WTC11 (cell line): ENCODE results near the gene UGP2. TPM values are rescaled to one million over a fixed set of nuclear protein-coding genes. Genes with fewer than 3 reads are reported as not detected.

Source experiments
- ATAC-seq: fragments of 200-7000 bp; cut with Tn5 transposase; 2 replicates; pipeline ENCODE4 v1.10.0; 2021; ENCODE audit warnings: mild to moderate bottlenecking, moderate library complexity
- CTCF ChIA-PET: fragments of 300-600 bp; sonication (Branson Sonifier 250); formaldehyde crosslinking; loops from one replicate; lab custom pipeline; 2021; ENCODE audit warnings: antibody characterized with exemption; lab: Charles Lee
- POLR2A ChIA-PET: fragments of 350-600 bp; sonication (Branson Sonifier 250); formaldehyde crosslinking; loops from one replicate; lab custom pipeline; 2021; ENCODE audit warnings: antibody characterized with exemption; lab: Charles Lee
- DNase-seq: peaks from one replicate; pipeline ENCODE4 v3.0.0; 2021; ENCODE audit warnings: low spot score
- H3K27ac Mint-ChIP-seq: 2 replicates; pipeline ENCODE4 v1.8.0; 2021; ENCODE audit warnings: mixed read lengths
- H3K27me3 Mint-ChIP-seq: 2 replicates; pipeline ENCODE4 v1.8.0; 2021; ENCODE audit warnings: low read depth, mild to moderate bottlenecking, moderate library complexity, mixed read lengths
- H3K36me3 Mint-ChIP-seq: 2 replicates; pipeline ENCODE4 v1.8.0; 2021; ENCODE audit warnings: mixed read lengths
- H3K4me1 Mint-ChIP-seq: 2 replicates; pipeline ENCODE4 v1.8.0; 2022; ENCODE audit warnings: mixed read lengths
- H3K4me3 Mint-ChIP-seq: 2 replicates; pipeline ENCODE4 v1.8.0; 2021; ENCODE audit warnings: mild to moderate bottlenecking, moderate library complexity, mixed read lengths
- H3K9me3 Mint-ChIP-seq: 2 replicates; pipeline ENCODE4 v1.8.0; 2021; ENCODE audit warnings: mixed read lengths
- ATF1 ChIP-seq: sonication (generic); formaldehyde crosslinking; IDR thresholded peaks from 2 replicates; pipeline ENCODE4 v1.8.1; 2023; ENCODE audit warnings: mild to moderate bottlenecking, moderate library complexity, missing genetic modification reagents
- CREB1 ChIP-seq: sonication (generic); formaldehyde crosslinking; IDR thresholded peaks from 2 replicates; pipeline ENCODE4 v1.8.0; 2023; ENCODE audit warnings: mild to moderate bottlenecking, missing genetic modification reagents
- FOXK1 ChIP-seq: sonication (generic); formaldehyde crosslinking; IDR thresholded peaks from 2 replicates; pipeline ENCODE4 v1.8.0; 2022; ENCODE audit warnings: mild to moderate bottlenecking, moderate library complexity, missing genetic modification reagents
- GABPB1 ChIP-seq: sonication (generic); formaldehyde crosslinking; IDR thresholded peaks from 2 replicates; pipeline ENCODE4 v1.8.1; 2023; ENCODE audit warnings: mild to moderate bottlenecking, missing genetic modification reagents
- GRHL2 ChIP-seq: fragments of 250-450 bp; sonication (Bioruptor Pico); IDR thresholded peaks from 2 replicates; pipeline ENCODE4 v1.8.0; 2022; ENCODE audit warnings: mild to moderate bottlenecking, moderate library complexity; ENCODE audit not compliant: insufficient replicate concordance, severe bottlenecking
- KAT7 ChIP-seq: sonication (generic); formaldehyde crosslinking; IDR thresholded peaks from 2 replicates; pipeline ENCODE4 v1.8.1; 2023; ENCODE audit warnings: missing genetic modification reagents, mild to moderate bottlenecking, borderline replicate concordance
- PRRX2 ChIP-seq: fragments of 250-450 bp; sonication (Bioruptor Pico); IDR thresholded peaks from 2 replicates; pipeline ENCODE4 v1.8.0; 2021; ENCODE audit warnings: mild to moderate bottlenecking
- RELA ChIP-seq: sonication (generic); formaldehyde crosslinking; IDR thresholded peaks from 2 replicates; pipeline ENCODE4 v1.8.1; 2022; ENCODE audit warnings: missing genetic modification reagents, mild to moderate bottlenecking, borderline replicate concordance
- SMAD3 ChIP-seq: sonication (generic); formaldehyde crosslinking; IDR thresholded peaks from 2 replicates; pipeline ENCODE4 v1.8.0; 2022; ENCODE audit warnings: missing genetic modification reagents, mild to moderate bottlenecking, borderline replicate concordance
- SMAD4 ChIP-seq: sonication (generic); formaldehyde crosslinking; IDR thresholded peaks from 2 replicates; pipeline ENCODE4 v1.8.0; 2022; ENCODE audit warnings: mild to moderate bottlenecking, missing genetic modification reagents
- SP1 ChIP-seq: sonication (generic); formaldehyde crosslinking; conservative IDR thresholded peaks from 2 replicates; pipeline ENCODE4 v1.8.1; 2022; ENCODE audit warnings: missing genetic modification reagents
- ZNF219 ChIP-seq: sonication (generic); formaldehyde crosslinking; IDR thresholded peaks from 2 replicates; pipeline ENCODE4 v1.8.0; 2023; ENCODE audit warnings: missing genetic modification reagents, mild to moderate bottlenecking, borderline replicate concordance
- ZNF671 ChIP-seq: fragments of 250-450 bp; sonication (Bioruptor Pico); IDR thresholded peaks from 2 replicates; pipeline ENCODE4 v1.8.0; 2021; ENCODE audit warnings: mild to moderate bottlenecking
- total RNA-seq: library from RNA; stranded (reverse); gene quantifications from 3 replicates; pipeline ENCODE4 v1.2.3, GENCODE V29; 2021
- TF ChIP-seq, protein P1 (sequence below): fragments of 250-450 bp; sonication (Bioruptor Pico); IDR thresholded peaks from 2 replicates; pipeline ENCODE4 v1.9.0; 2021; ENCODE audit warnings: mild to moderate bottlenecking
- TF ChIP-seq, protein P2 (sequence below): sonication (generic); formaldehyde crosslinking; conservative IDR thresholded peaks from 2 replicates; pipeline ENCODE4 v1.8.1; 2022; ENCODE audit warnings: mild to moderate bottlenecking, missing genetic modification reagents
- TF ChIP-seq, protein P3 (sequence below): sonication (generic); formaldehyde crosslinking; IDR thresholded peaks from 2 replicates; pipeline ENCODE4 v1.8.0; 2023; ENCODE audit warnings: missing genetic modification reagents, mild to moderate bottlenecking, borderline replicate concordance
- TF ChIP-seq, protein P4 (sequence below): fragments of 250-450 bp; sonication (Bioruptor Pico); IDR thresholded peaks from 2 replicates; pipeline ENCODE4 v2.1.2; 2022; ENCODE audit warnings: mild to moderate bottlenecking, moderate library complexity
- TF ChIP-seq, protein P5 (sequence below): fragments of 250-450 bp; sonication (Bioruptor Pico); IDR thresholded peaks from 2 replicates; pipeline ENCODE4 v1.9.0; 2021; ENCODE audit warnings: mild to moderate bottlenecking, borderline replicate concordance
- TF ChIP-seq, protein P6 (sequence below): sonication (generic); formaldehyde crosslinking; IDR thresholded peaks from 2 replicates; pipeline ENCODE4 v1.8.1; 2023; ENCODE audit warnings: mild to moderate bottlenecking, missing genetic modification reagents, moderate library complexity
- TF ChIP-seq, protein P7 (sequence below): sonication (generic); formaldehyde crosslinking; IDR thresholded peaks from 2 replicates; pipeline ENCODE4 v1.8.1; 2023; ENCODE audit warnings: mild to moderate bottlenecking, missing genetic modification reagents, borderline replicate concordance

Gene UGP2
- total RNA-seq, 1 experiment from 2014 or later = 543 TPM

DNA sequence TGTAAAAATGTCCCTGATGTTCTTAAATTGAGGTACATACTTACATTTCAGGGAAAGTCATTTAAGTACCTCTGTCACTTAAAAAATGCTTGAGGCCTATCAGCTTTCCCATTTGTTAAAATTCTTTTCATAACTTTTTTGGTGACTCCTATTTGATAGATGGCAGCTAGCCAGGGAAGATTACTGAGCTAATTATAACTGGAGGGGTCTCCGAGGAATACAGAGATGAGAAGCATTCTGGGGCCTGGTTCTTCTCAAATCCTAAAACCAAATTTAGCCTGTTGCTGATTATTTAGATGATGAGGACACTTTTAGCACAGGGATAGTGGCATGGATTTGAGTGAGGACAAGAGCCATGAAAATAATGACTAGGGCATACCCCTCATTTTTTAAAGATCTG, 4.8 kb downstream of the UGP2 start:
- ATAC-seq = no peak
- DNase-seq = no peak
- H3K27ac Mint-ChIP-seq = peak overlapping the region; percentile 100
- TF ChIP-seq, protein P1, sequence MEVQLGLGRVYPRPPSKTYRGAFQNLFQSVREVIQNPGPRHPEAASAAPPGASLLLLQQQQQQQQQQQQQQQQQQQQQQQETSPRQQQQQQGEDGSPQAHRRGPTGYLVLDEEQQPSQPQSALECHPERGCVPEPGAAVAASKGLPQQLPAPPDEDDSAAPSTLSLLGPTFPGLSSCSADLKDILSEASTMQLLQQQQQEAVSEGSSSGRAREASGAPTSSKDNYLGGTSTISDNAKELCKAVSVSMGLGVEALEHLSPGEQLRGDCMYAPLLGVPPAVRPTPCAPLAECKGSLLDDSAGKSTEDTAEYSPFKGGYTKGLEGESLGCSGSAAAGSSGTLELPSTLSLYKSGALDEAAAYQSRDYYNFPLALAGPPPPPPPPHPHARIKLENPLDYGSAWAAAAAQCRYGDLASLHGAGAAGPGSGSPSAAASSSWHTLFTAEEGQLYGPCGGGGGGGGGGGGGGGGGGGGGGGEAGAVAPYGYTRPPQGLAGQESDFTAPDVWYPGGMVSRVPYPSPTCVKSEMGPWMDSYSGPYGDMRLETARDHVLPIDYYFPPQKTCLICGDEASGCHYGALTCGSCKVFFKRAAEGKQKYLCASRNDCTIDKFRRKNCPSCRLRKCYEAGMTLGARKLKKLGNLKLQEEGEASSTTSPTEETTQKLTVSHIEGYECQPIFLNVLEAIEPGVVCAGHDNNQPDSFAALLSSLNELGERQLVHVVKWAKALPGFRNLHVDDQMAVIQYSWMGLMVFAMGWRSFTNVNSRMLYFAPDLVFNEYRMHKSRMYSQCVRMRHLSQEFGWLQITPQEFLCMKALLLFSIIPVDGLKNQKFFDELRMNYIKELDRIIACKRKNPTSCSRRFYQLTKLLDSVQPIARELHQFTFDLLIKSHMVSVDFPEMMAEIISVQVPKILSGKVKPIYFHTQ = no peak
- TF ChIP-seq GRHL2 (CRISPR knock-in tag) = no peak
- no peak for TF ChIP-seq FOXK1 (CRISPR knock-in tag)
- TF ChIP-seq, protein P2, sequence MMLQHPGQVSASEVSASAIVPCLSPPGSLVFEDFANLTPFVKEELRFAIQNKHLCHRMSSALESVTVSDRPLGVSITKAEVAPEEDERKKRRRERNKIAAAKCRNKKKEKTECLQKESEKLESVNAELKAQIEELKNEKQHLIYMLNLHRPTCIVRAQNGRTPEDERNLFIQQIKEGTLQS (CRISPR knock-in tag) = no peak
- TF ChIP-seq, protein P3, sequence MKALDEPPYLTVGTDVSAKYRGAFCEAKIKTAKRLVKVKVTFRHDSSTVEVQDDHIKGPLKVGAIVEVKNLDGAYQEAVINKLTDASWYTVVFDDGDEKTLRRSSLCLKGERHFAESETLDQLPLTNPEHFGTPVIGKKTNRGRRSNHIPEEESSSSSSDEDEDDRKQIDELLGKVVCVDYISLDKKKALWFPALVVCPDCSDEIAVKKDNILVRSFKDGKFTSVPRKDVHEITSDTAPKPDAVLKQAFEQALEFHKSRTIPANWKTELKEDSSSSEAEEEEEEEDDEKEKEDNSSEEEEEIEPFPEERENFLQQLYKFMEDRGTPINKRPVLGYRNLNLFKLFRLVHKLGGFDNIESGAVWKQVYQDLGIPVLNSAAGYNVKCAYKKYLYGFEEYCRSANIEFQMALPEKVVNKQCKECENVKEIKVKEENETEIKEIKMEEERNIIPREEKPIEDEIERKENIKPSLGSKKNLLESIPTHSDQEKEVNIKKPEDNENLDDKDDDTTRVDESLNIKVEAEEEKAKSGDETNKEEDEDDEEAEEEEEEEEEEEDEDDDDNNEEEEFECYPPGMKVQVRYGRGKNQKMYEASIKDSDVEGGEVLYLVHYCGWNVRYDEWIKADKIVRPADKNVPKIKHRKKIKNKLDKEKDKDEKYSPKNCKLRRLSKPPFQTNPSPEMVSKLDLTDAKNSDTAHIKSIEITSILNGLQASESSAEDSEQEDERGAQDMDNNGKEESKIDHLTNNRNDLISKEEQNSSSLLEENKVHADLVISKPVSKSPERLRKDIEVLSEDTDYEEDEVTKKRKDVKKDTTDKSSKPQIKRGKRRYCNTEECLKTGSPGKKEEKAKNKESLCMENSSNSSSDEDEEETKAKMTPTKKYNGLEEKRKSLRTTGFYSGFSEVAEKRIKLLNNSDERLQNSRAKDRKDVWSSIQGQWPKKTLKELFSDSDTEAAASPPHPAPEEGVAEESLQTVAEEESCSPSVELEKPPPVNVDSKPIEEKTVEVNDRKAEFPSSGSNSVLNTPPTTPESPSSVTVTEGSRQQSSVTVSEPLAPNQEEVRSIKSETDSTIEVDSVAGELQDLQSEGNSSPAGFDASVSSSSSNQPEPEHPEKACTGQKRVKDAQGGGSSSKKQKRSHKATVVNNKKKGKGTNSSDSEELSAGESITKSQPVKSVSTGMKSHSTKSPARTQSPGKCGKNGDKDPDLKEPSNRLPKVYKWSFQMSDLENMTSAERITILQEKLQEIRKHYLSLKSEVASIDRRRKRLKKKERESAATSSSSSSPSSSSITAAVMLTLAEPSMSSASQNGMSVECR (CRISPR knock-in tag) = no peak
- no peak for TF ChIP-seq PRRX2 (CRISPR knock-in tag)
- TF ChIP-seq, protein P4, sequence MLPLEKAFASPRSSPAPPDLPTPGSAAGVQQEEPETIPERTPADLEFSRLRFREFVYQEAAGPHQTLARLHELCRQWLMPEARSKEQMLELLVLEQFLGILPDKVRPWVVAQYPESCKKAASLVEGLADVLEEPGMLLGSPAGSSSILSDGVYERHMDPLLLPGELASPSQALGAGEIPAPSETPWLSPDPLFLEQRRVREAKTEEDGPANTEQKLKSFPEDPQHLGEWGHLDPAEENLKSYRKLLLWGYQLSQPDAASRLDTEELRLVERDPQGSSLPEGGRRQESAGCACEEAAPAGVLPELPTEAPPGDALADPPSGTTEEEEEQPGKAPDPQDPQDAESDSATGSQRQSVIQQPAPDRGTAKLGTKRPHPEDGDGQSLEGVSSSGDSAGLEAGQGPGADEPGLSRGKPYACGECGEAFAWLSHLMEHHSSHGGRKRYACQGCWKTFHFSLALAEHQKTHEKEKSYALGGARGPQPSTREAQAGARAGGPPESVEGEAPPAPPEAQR (CRISPR knock-in tag) = no peak
- no peak for TF ChIP-seq GABPB1 (CRISPR knock-in tag)
- no peak for TF ChIP-seq KAT7 (CRISPR knock-in tag)
- no peak for TF ChIP-seq RELA
- TF ChIP-seq ATF1 (CRISPR knock-in tag) = no peak
- no peak for TF ChIP-seq ZNF671 (CRISPR knock-in tag)
- TF ChIP-seq, protein P5, sequence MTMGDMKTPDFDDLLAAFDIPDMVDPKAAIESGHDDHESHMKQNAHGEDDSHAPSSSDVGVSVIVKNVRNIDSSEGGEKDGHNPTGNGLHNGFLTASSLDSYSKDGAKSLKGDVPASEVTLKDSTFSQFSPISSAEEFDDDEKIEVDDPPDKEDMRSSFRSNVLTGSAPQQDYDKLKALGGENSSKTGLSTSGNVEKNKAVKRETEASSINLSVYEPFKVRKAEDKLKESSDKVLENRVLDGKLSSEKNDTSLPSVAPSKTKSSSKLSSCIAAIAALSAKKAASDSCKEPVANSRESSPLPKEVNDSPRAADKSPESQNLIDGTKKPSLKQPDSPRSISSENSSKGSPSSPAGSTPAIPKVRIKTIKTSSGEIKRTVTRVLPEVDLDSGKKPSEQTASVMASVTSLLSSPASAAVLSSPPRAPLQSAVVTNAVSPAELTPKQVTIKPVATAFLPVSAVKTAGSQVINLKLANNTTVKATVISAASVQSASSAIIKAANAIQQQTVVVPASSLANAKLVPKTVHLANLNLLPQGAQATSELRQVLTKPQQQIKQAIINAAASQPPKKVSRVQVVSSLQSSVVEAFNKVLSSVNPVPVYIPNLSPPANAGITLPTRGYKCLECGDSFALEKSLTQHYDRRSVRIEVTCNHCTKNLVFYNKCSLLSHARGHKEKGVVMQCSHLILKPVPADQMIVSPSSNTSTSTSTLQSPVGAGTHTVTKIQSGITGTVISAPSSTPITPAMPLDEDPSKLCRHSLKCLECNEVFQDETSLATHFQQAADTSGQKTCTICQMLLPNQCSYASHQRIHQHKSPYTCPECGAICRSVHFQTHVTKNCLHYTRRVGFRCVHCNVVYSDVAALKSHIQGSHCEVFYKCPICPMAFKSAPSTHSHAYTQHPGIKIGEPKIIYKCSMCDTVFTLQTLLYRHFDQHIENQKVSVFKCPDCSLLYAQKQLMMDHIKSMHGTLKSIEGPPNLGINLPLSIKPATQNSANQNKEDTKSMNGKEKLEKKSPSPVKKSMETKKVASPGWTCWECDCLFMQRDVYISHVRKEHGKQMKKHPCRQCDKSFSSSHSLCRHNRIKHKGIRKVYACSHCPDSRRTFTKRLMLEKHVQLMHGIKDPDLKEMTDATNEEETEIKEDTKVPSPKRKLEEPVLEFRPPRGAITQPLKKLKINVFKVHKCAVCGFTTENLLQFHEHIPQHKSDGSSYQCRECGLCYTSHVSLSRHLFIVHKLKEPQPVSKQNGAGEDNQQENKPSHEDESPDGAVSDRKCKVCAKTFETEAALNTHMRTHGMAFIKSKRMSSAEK = no peak
- TF ChIP-seq ZNF219 (CRISPR knock-in tag) = no peak
- TF ChIP-seq, protein P6, sequence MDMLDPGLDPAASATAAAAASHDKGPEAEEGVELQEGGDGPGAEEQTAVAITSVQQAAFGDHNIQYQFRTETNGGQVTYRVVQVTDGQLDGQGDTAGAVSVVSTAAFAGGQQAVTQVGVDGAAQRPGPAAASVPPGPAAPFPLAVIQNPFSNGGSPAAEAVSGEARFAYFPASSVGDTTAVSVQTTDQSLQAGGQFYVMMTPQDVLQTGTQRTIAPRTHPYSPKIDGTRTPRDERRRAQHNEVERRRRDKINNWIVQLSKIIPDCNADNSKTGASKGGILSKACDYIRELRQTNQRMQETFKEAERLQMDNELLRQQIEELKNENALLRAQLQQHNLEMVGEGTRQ = no peak
- no peak for TF ChIP-seq SP1 (CRISPR knock-in tag)
- TF ChIP-seq SMAD3 (CRISPR knock-in tag) = no peak
- no peak for TF ChIP-seq CREB1 (CRISPR knock-in tag)
- no peak for TF ChIP-seq SMAD4 (CRISPR knock-in tag)
- TF ChIP-seq, protein P7, sequence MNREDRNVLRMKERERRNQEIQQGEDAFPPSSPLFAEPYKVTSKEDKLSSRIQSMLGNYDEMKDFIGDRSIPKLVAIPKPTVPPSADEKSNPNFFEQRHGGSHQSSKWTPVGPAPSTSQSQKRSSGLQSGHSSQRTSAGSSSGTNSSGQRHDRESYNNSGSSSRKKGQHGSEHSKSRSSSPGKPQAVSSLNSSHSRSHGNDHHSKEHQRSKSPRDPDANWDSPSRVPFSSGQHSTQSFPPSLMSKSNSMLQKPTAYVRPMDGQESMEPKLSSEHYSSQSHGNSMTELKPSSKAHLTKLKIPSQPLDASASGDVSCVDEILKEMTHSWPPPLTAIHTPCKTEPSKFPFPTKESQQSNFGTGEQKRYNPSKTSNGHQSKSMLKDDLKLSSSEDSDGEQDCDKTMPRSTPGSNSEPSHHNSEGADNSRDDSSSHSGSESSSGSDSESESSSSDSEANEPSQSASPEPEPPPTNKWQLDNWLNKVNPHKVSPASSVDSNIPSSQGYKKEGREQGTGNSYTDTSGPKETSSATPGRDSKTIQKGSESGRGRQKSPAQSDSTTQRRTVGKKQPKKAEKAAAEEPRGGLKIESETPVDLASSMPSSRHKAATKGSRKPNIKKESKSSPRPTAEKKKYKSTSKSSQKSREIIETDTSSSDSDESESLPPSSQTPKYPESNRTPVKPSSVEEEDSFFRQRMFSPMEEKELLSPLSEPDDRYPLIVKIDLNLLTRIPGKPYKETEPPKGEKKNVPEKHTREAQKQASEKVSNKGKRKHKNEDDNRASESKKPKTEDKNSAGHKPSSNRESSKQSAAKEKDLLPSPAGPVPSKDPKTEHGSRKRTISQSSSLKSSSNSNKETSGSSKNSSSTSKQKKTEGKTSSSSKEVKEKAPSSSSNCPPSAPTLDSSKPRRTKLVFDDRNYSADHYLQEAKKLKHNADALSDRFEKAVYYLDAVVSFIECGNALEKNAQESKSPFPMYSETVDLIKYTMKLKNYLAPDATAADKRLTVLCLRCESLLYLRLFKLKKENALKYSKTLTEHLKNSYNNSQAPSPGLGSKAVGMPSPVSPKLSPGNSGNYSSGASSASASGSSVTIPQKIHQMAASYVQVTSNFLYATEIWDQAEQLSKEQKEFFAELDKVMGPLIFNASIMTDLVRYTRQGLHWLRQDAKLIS = no peak
- H3K36me3 Mint-ChIP-seq = peaks cover 49% of the 10 kb centered on the region
- no peaks in the 10 kb centered on the region for H3K9me3 Mint-ChIP-seq
- H3K4me3 Mint-ChIP-seq = peak overlapping the region; percentile 100
- CTCF ChIA-PET = interaction anchor here (0.6 to 1.5 kb wide), 3 partner anchors 9 to 147 kb away, joined by 3 to 8 read pairs (median 4); no protein-coding TSS in a partner anchor
- POLR2A ChIA-PET = no interaction called here
- no peaks in the 10 kb centered on the region for H3K27me3 Mint-ChIP-seq
- peaks cover 70% of the 10 kb centered on the region for H3K4me1 Mint-ChIP-seq
